BLaER1 treated with 17β-estradiol and CSF1 and Interleukin-3, amounts not matched to agents 10 nM and 100 nM (cell line): ENCODE measurements around the gene L3MBTL4.

Experiments
- H3K27ac ChIP-seq, 11 experiments: shearing (Covaris generic); formaldehyde crosslinking; 2 replicates each; pipeline ENCODE4 v1.8.1; 2022
- H3K27me3 ChIP-seq, 11 experiments: shearing (Covaris generic); formaldehyde crosslinking; 2 replicates each; pipeline ENCODE4 v1.8.1; 2022
- H3K36me3 ChIP-seq, 11 experiments: shearing (Covaris generic); formaldehyde crosslinking; 2 replicates each; pipeline ENCODE4 v1.8.1; 2022
- H3K4me1 ChIP-seq, 10 experiments: shearing (Covaris generic); formaldehyde crosslinking; 2 replicates each; pipeline ENCODE4 v1.8.1; 2022
- H3K4me2 ChIP-seq, 11 experiments: shearing (Covaris generic); formaldehyde crosslinking; 2 replicates each; pipeline ENCODE4 v1.8.1; 2022
- H3K4me3 ChIP-seq, 10 experiments: shearing (Covaris generic); formaldehyde crosslinking; 2 replicates each; pipeline ENCODE4 v1.8.1; 2022
- H3K9ac ChIP-seq, 11 experiments: shearing (Covaris generic); formaldehyde crosslinking; 2 replicates each; pipeline ENCODE4 v1.8.1; 2022
- H3K9me3 ChIP-seq, 11 experiments: shearing (Covaris generic); formaldehyde crosslinking; replicated peaks in 1 of 11; 2 replicates each; pipeline ENCODE4 v1.8.1; 2022
- H4K20me1 ChIP-seq, 11 experiments: shearing (Covaris generic); formaldehyde crosslinking; 2 replicates each; pipeline ENCODE4 v1.8.1; 2022
- Cebpa-rat ChIP-seq, 11 experiments: shearing (Covaris generic); IDR thresholded peaks; 2 replicates each; pipeline ENCODE4 v1.8.1; 2022

Gene L3MBTL4

GRCh38 chr18:6010921-6011320, 403.8 kb downstream of the L3MBTL4 start:
- no peaks in the 10 kb centered on the region for H3K36me3 ChIP-seq
- no peak overlapping the region for H3K4me2 ChIP-seq
- no peaks in the 10 kb centered on the region for H3K27me3 ChIP-seq
- H3K4me3 ChIP-seq = no peak overlapping the region
- H3K9me3 ChIP-seq = 0 out of 22 replicates have a peak, but pooled peaks cover 0 to 2% (median 0%) of the 10 kb centered on the region in 11 experiments
- H3K27ac ChIP-seq = no peak overlapping the region
- H3K9ac ChIP-seq = no peak overlapping the region
- H3K4me1 ChIP-seq = peaks cover 0 to 7% (median 0%) of the 10 kb centered on the region in 10 experiments; a peak in 2 of 20 replicates
- no peaks in the 10 kb centered on the region for H4K20me1 ChIP-seq
- no peak for TF ChIP-seq Cebpa-rat (IDR thresholded peaks at IDR 0.05)

- no peak for TF ChIP-seq Cebpa-rat (IDR thresholded peaks at IDR 0.05)
- H3K27ac ChIP-seq = no peak overlapping the region
- no peaks in the 10 kb centered on the region for H4K20me1 ChIP-seq
- no peaks in the 10 kb centered on the region for H3K36me3 ChIP-seq
- no peak overlapping the region for H3K4me3 ChIP-seq
- H3K9me3 ChIP-seq = 0 out of 22 replicates have a peak, but pooled peaks cover 0 to 3% (median 0%) of the 10 kb centered on the region in 11 experiments
- H3K9ac ChIP-seq = no peak overlapping the region
- H3K27me3 ChIP-seq = no peaks in the 10 kb centered on the region
- H3K4me1 ChIP-seq = peaks cover 0 to 7% (median 0%) of the 10 kb centered on the region in 10 experiments; a peak in 2 of 20 replicates
- H3K4me2 ChIP-seq = no peak overlapping the region
These were observed 404.4 kb downstream of the L3MBTL4 start for GRCh38 chr18:6010284-6010683.

GRCh38 chr18:6009756-6010155, 405.0 kb downstream of the L3MBTL4 start:
- H3K27ac ChIP-seq = no peak overlapping the region
- H3K9ac ChIP-seq = no peak overlapping the region
- no peak overlapping the region for H3K4me2 ChIP-seq
- H3K4me3 ChIP-seq = no peak overlapping the region
- peaks cover 0 to 7% (median 0%) of the 10 kb centered on the region in 10 experiments; a peak in 2 of 20 replicates for H3K4me1 ChIP-seq
- H3K36me3 ChIP-seq = no peaks in the 10 kb centered on the region
- H3K9me3 ChIP-seq = 0 out of 22 replicates have a peak, but pooled peaks cover 0 to 3% (median 0%) of the 10 kb centered on the region in 11 experiments
- H4K20me1 ChIP-seq = no peaks in the 10 kb centered on the region
- H3K27me3 ChIP-seq = no peaks in the 10 kb centered on the region
- TF ChIP-seq Cebpa-rat (IDR thresholded peaks at IDR 0.05) = no peak

GRCh38 chr18:6004683-6005082, 410.0 kb downstream of the L3MBTL4 start:
- H3K4me3 ChIP-seq = no peak overlapping the region
- H4K20me1 ChIP-seq = no peaks in the 10 kb centered on the region
- H3K27me3 ChIP-seq = no peaks in the 10 kb centered on the region
- H3K9ac ChIP-seq = no peak overlapping the region
- no peak overlapping the region for H3K4me2 ChIP-seq
- H3K4me1 ChIP-seq = peaks cover 0 to 8% (median 0%) of the 10 kb centered on the region in 10 experiments; a peak in 3 of 20 replicates
- no peak for TF ChIP-seq Cebpa-rat (IDR thresholded peaks at IDR 0.05)
- peaks cover 2 to 10% (median 6%) of the 10 kb centered on the region in 11 experiments; a peak in 21 of 22 replicates for H3K9me3 ChIP-seq
- H3K36me3 ChIP-seq = no peaks in the 10 kb centered on the region; a peak in 1 of 22 replicates
- H3K27ac ChIP-seq = no peak overlapping the region

GRCh38 chr18:6004119-6004518, 410.6 kb downstream of the L3MBTL4 start:
- Histone ChIP-seq H3K4me2 (no peak overlapping the region), H3K27ac (no peak overlapping the region), H4K20me1 (no peaks in the 10 kb centered on the region), H3K9ac (no peak overlapping the region), H3K9me3 (peaks cover 5 to 13% (median 9%) of the 10 kb centered on the region in 11 experiments; a peak in 21 of 22 replicates), H3K36me3 (no peaks in the 10 kb centered on the region; a peak in 1 of 22 replicates), H3K4me1 (peaks cover 0 to 8% (median 0%) of the 10 kb centered on the region in 10 experiments; a peak in 3 of 20 replicates), H3K27me3 (no peaks in the 10 kb centered on the region), H3K4me3 (no peak overlapping the region)
- TF ChIP-seq Cebpa-rat (IDR thresholded peaks at IDR 0.05) = no peak

- Histone ChIP-seq H3K27ac (no peak overlapping the region), H3K36me3 (no peaks in the 10 kb centered on the region; a peak in 1 of 22 replicates), H3K27me3 (no peaks in the 10 kb centered on the region), H3K4me1 (peaks cover 0 to 8% (median 3%) of the 10 kb centered on the region in 10 experiments; a peak in 3 of 20 replicates), H4K20me1 (no peaks in the 10 kb centered on the region), H3K4me3 (no peak overlapping the region), H3K9me3 (peaks cover 5 to 13% (median 9%) of the 10 kb centered on the region in 11 experiments; a peak in 21 of 22 replicates), H3K9ac (no peak overlapping the region), H3K4me2 (no peak overlapping the region)
- no peak for TF ChIP-seq Cebpa-rat (IDR thresholded peaks at IDR 0.05)
These were observed 412.8 kb downstream of the L3MBTL4 start for GRCh38 chr18:6001867-6002266.

- Histone ChIP-seq H3K9me3 (peaks cover 5 to 12% (median 9%) of the 10 kb centered on the region in 11 experiments; a peak in 21 of 22 replicates), H3K27me3 (no peaks in the 10 kb centered on the region), H3K9ac (no peak overlapping the region), H3K4me1 (peaks cover 0 to 6% (median 0%) of the 10 kb centered on the region in 10 experiments; a peak in 1 of 20 replicates), H3K4me2 (no peak overlapping the region), H3K4me3 (no peak overlapping the region), H4K20me1 (no peaks in the 10 kb centered on the region), H3K27ac (no peak overlapping the region), H3K36me3 (no peaks in the 10 kb centered on the region; a peak in 1 of 22 replicates)
- TF ChIP-seq Cebpa-rat (IDR thresholded peaks at IDR 0.05) = no peak
These were observed 415.8 kb downstream of the L3MBTL4 start for GRCh38 chr18:5998907-5999306.

- no peak overlapping the region for H3K9ac ChIP-seq
- H3K4me2 ChIP-seq = no peak overlapping the region
- H3K4me1 ChIP-seq = peaks cover 0 to 6% (median 0%) of the 10 kb centered on the region in 10 experiments; a peak in 1 of 20 replicates
- no peak for TF ChIP-seq Cebpa-rat (IDR thresholded peaks at IDR 0.05)
- no peak overlapping the region for H3K4me3 ChIP-seq
- H3K27ac ChIP-seq = no peak overlapping the region
- no peaks in the 10 kb centered on the region; a peak in 1 of 22 replicates for H3K36me3 ChIP-seq
- no peaks in the 10 kb centered on the region for H3K27me3 ChIP-seq
- no peaks in the 10 kb centered on the region for H4K20me1 ChIP-seq
- peaks cover 5 to 12% (median 9%) of the 10 kb centered on the region in 11 experiments; a peak in 21 of 22 replicates for H3K9me3 ChIP-seq
These were observed 416.4 kb downstream of the L3MBTL4 start for GRCh38 chr18:5998166-5998881.

- H4K20me1 ChIP-seq = no peaks in the 10 kb centered on the region
- no peak overlapping the region for H3K27ac ChIP-seq
- H3K4me1 ChIP-seq = peaks cover 0 to 6% (median 0%) of the 10 kb centered on the region in 10 experiments; a peak in 1 of 20 replicates
- no peak overlapping the region for H3K4me3 ChIP-seq
- H3K9ac ChIP-seq = no peak overlapping the region
- peaks cover 5 to 12% (median 9%) of the 10 kb centered on the region in 11 experiments; a peak in 21 of 22 replicates for H3K9me3 ChIP-seq
- H3K27me3 ChIP-seq = no peaks in the 10 kb centered on the region
- no peak for TF ChIP-seq Cebpa-rat (IDR thresholded peaks at IDR 0.05)
- no peak overlapping the region for H3K4me2 ChIP-seq
- no peaks in the 10 kb centered on the region; a peak in 1 of 22 replicates for H3K36me3 ChIP-seq
These were observed 417.4 kb downstream of the L3MBTL4 start for GRCh38 chr18:5997361-5997760.
